ENCODE measurements around the gene BCAT1. TPM values are rescaled to one million over a fixed set of nuclear protein-coding genes. Genes with fewer than 3 reads are reported as not detected.

Gene BCAT1
- total and polyA plus RNA-seq, 9 of the 15 experiments (the other 6 are each of a cell fraction or from before 2014, with no cell fraction given): 38.5 to 157 (median 66.8) TPM

DNA sequence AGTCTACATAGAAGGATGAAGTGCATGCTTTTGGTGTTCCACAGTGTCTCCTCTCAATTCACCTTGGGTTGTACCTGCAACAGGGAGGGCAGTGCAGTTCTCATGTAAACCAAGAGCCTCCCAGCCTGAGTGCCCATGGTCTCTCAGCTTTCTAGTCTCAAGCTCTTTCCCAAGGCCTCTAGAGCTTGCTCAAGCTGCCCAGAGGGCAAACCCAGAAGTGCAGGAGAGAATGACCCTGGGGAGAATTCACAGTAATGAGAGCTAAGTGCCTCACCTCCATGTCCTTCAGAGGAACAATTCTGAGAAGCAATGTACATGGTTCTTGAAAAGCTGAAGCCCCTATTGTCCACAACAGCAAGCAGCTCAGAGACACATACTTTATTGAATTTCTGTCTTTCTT is 180.5 kb downstream of the BCAT1 start:
- no peaks in the 10 kb centered on the region for H3K36me3 ChIP-seq (ENCODE audit: control insufficient read depth, insufficient read depth, low read length)
- POLR2A ChIA-PET: interaction anchor here (2.3 kb wide), 1 partner anchor 9 kb away, joined by 9 read pairs; no protein-coding TSS in a partner anchor

DNA sequence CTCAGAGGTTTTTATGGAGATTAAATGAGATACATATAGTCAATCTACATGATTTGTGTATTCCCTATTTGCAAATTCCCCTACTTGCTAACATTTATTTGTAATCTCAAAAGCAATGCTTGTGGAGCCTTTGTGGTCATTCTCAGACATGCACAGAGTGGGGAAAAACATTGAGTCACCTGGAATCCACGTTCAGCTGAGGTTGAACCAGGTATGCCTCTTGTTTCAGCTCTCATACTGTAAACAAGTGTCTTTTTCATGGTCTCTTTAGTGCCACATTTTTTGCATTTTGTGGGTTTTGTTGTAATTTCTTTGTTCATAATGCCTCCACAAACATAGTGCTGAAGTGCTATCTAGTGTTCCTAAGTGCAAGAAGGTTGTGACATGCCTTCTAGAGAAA is 181.9 kb downstream of the BCAT1 start:
- FAIRE-seq: no peak
- POLR2A ChIA-PET: interaction anchor here (0.6 to 2.3 kb wide), 2 partner anchors 8 to 19 kb away, joined by 3 to 9 read pairs; no protein-coding TSS in a partner anchor
- in situ Hi-C loops (cut with MboI): no loop called here
- TF ChIP-seq ZNF121 (CRISPR knock-in tag; conservative IDR thresholded peaks at IDR 0.05) (no peak), KLF10 (CRISPR knock-in tag; IDR thresholded peaks at IDR 0.05) (no peak)
- TF ChIP-seq, protein P1, sequence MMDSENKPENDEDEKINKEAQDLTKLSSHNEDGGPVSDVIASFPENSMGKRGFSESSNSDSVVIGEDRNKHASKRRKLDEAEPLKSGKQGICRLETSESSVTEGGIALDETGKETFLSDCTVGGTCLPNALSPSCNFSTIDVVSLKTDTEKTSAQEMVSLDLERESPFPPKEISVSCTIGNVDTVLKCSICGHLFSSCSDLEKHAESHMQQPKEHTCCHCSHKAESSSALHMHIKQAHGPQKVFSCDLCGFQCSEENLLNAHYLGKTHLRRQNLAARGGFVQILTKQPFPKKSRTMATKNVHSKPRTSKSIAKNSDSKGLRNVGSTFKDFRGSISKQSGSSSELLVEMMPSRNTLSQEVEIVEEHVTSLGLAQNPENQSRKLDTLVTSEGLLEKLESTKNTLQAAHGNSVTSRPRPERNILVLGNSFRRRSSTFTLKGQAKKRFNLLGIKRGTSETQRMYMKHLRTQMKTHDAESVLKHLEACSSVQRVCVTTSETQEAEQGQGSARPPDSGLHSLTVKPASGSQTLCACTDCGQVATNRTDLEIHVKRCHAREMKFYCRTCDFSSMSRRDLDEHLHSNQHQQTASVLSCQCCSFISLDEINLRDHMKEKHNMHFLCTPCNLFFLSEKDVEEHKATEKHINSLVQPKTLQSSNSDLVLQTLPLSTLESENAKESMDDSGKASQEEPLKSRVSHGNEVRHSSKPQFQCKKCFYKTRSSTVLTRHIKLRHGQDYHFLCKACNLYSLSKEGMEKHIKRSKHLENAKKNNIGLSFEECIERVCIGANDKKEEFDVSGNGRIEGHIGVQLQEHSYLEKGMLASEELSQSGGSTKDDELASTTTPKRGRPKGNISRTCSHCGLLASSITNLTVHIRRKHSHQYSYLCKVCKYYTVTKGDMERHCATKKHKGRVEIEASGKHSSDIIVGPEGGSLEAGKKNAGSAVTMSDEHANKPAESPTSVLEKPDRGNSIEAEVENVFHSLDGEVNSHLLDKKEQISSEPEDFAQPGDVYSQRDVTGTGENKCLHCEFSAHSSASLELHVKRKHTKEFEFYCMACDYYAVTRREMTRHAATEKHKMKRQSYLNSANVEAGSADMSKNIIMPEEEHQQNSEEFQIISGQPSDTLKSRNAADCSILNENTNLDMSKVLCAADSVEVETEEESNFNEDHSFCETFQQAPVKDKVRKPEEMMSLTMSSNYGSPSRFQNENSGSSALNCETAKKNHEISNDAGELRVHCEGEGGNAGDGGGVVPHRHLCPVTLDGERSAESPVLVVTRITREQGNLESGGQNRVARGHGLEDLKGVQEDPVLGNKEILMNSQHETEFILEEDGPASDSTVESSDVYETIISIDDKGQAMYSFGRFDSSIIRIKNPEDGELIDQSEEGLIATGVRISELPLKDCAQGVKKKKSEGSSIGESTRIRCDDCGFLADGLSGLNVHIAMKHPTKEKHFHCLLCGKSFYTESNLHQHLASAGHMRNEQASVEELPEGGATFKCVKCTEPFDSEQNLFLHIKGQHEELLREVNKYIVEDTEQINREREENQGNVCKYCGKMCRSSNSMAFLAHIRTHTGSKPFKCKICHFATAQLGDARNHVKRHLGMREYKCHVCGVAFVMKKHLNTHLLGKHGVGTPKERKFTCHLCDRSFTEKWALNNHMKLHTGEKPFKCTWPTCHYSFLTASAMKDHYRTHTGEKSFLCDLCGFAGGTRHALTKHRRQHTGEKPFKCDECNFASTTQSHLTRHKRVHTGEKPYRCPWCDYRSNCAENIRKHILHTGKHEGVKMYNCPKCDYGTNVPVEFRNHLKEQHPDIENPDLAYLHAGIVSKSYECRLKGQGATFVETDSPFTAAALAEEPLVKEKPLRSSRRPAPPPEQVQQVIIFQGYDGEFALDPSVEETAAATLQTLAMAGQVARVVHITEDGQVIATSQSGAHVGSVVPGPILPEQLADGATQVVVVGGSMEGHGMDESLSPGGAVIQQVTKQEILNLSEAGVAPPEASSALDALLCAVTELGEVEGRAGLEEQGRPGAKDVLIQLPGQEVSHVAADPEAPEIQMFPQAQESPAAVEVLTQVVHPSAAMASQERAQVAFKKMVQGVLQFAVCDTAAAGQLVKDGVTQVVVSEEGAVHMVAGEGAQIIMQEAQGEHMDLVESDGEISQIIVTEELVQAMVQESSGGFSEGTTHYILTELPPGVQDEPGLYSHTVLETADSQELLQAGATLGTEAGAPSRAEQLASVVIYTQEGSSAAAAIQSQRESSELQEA (IDR thresholded peaks at IDR 0.05; ENCODE audit: low read depth): no peak

More for the DNA sequence above, 180.5 kb downstream of the BCAT1 start:
- TF ChIP-seq XRCC4 (IDR thresholded peaks at IDR 0.05; ENCODE audit: extremely low read depth, insufficient read depth, insufficient read length) (no peak), PCBP2 (IDR thresholded peaks at IDR 0.05; ENCODE audit: low read depth, low read length, poor library complexity, severe bottlenecking) (no peak)
- Histone ChIP-seq H3K27me3 (ENCODE audit: control insufficient read depth in 2 of 2, insufficient read depth in 2 of 2, low read length in 2 of 2) (no peaks in the 10 kb centered on the region), H3K4me2 (ENCODE audit: insufficient read depth, low read length) (no peak overlapping the region), H3K27ac (ENCODE audit: extremely low read depth, low read depth, low read length) (no peak overlapping the region), H3K9ac (ENCODE audit: insufficient read depth in 1 of 2, low read depth in 2 of 2, low read length in 2 of 2) (no peak overlapping the region), H4K20me1 (replicated peaks; ENCODE audit: control insufficient read depth, insufficient read depth, low read length) (no peaks in the 10 kb centered on the region), H3K9me1 (ENCODE audit: control insufficient read depth, insufficient read depth, low read length) (no peaks in the 10 kb centered on the region), H3K9me3 (replicated peaks; ENCODE audit: control insufficient read depth, insufficient read depth, low read depth, low read length) (no peaks in the 10 kb centered on the region), H3K79me2 (ENCODE audit: control insufficient read depth, insufficient read depth, low read length) (no peaks in the 10 kb centered on the region), H2AFZ (ENCODE audit: low read depth, low read length) (no peak overlapping the region), H3K4me1 (replicated peaks in 1 of 2; ENCODE audit: control insufficient read depth in 2 of 2, insufficient read depth in 2 of 2, low read length in 2 of 2) (no peaks in the 10 kb centered on the region), H3K4me3 (no peak overlapping the region)
- CTCF ChIA-PET (ENCODE audit: low intra/inter-chr PET ratio): no interaction called here
- no TSS peak for BruUV-seq (replicated peaks)
- intact Hi-C loops (cut with micrococcal nuclease) (no loop called here), in situ Hi-C loops (cut with MboI) (no loop called here)
- no peak for ATAC-seq
- no peak for FAIRE-seq
- no peak for DNase-seq (ENCODE audit: extremely low read depth in 1 of 4, low spot score in 3 of 4)

More for the DNA sequence above, 181.9 kb downstream of the BCAT1 start:
- Histone ChIP-seq H3K27ac (ENCODE audit: extremely low read depth, low read depth, low read length) (no peak overlapping the region), H3K9ac (ENCODE audit: insufficient read depth in 1 of 2, low read depth in 2 of 2, low read length in 2 of 2) (no peak overlapping the region), H3K4me3 (no peak overlapping the region), H3K9me1 (ENCODE audit: control insufficient read depth, insufficient read depth, low read length) (no peaks in the 10 kb centered on the region), H3K4me1 (replicated peaks in 1 of 2; ENCODE audit: control insufficient read depth in 2 of 2, insufficient read depth in 2 of 2, low read length in 2 of 2) (no peaks in the 10 kb centered on the region), H3K9me3 (replicated peaks; ENCODE audit: control insufficient read depth, insufficient read depth, low read depth, low read length) (no peaks in the 10 kb centered on the region), H3K27me3 (ENCODE audit: control insufficient read depth in 2 of 2, insufficient read depth in 2 of 2, low read length in 2 of 2) (no peaks in the 10 kb centered on the region), H4K20me1 (replicated peaks; ENCODE audit: control insufficient read depth, insufficient read depth, low read length) (no peaks in the 10 kb centered on the region), H3K36me3 (ENCODE audit: control insufficient read depth, insufficient read depth, low read length) (no peaks in the 10 kb centered on the region), H3K4me2 (ENCODE audit: insufficient read depth, low read length) (no peak overlapping the region), H3K79me2 (ENCODE audit: control insufficient read depth, insufficient read depth, low read length) (no peaks in the 10 kb centered on the region), H2AFZ (ENCODE audit: low read depth, low read length) (no peak overlapping the region)
- WGBS (ENCODE audit: insufficient coverage, low coverage, missing lambda C conversion rate): 8% methylated on average over 1 of the region's 1 CpG
- BruUV-seq (replicated peaks): no TSS peak
- CTCF ChIA-PET (ENCODE audit: low intra/inter-chr PET ratio): no interaction called here
- intact Hi-C loops (cut with micrococcal nuclease): no loop called here
- no peak for DNase-seq (ENCODE audit: extremely low read depth in 1 of 4, low spot score in 3 of 4)
- ATAC-seq: no peak
